H1 (cell line): Measurements from ENCODE around the gene CDC123. TPM values are rescaled to one million over a fixed set of nuclear protein-coding genes. Genes with fewer than 3 reads are reported as not detected.

Experiments
- ATF3 ChIP-seq: IDR thresholded peaks from 2 replicates; pipeline ENCODE4 v1.6.1; 2011; ENCODE audit warnings: low read depth, mild to moderate bottlenecking, low read length; ENCODE audit not compliant: insufficient read depth
- CHD2 ChIP-seq: IDR thresholded peaks from 2 replicates; pipeline ENCODE4 v1.6.1; 2012; ENCODE audit warnings: low read length, improper control_type of control experiment
- KDM4A ChIP-seq: IDR thresholded peaks from one replicate; pipeline ENCODE4 v1.7.1; 2012; ENCODE audit warnings: low read depth, mild to moderate bottlenecking, moderate library complexity, low read length, inconsistent platforms; ENCODE audit not compliant: severe bottlenecking
- RNF2 ChIP-seq: fragments of 200-900, 300-1000 bp; sonication (generic); IDR thresholded peaks from 2 replicates; pipeline ENCODE4 v1.7.1; 2016; ENCODE audit warnings: borderline replicate concordance, low read depth, mild to moderate bottlenecking, antibody characterized with exemption, low read length; ENCODE audit not compliant: poor library complexity, severe bottlenecking; ENCODE audit errors: missing control alignments
- TEAD4 ChIP-seq: IDR thresholded peaks from 2 replicates; pipeline ENCODE4 v1.6.1; 2012; ENCODE audit warnings: low read depth, low read length, inconsistent platforms, mixed read lengths
- polyA plus RNA-seq, 7 experiments: library from polyadenylated mRNA; depleted of rRNA in 3 of 7; stranded (reverse) in 5 of 7; unstranded in 2 of 7; fragments of >200 nt in 5 of 7; fragments of 200-250 nt in 2 of 7; gene quantifications; 1 replicate in 5 of 7; 2 replicates in 1 of 7; 4 replicates in 1 of 7; pipeline versions ENCODE4 v1.2.1 to v1.2.3, GENCODE V29; 2011 to 2013; ENCODE audit warnings: missing spikeins in 2 of 7, mixed read lengths in 2 of 7
- total RNA-seq: library from RNA; stranded (reverse); fragmentation: NEBNext Ultra II Directional; extraction: Animal tissue kit (Norgen Biotek cat#: 25700); gene quantifications from 2 replicates; pipeline ENCODE4 v1.2.1, GENCODE V29; 2021

CDC123 gene
- total and polyA plus RNA-seq, 2 of the 8 experiments (the other 6 are each of a cell fraction or from before 2014, with no cell fraction given), result 115 to 202 TPM

- TF ChIP-seq RNF2 (no peak), ATF3 (no peak), CHD2 (peak; percentile 87), KDM4A (peak; percentile 49), TEAD4 (0 out of 2 replicates have a peak, but pooled peaks have one; percentile 7)
- TF ChIP-seq, all 59 proteins: peak for 27
These were observed at the start of gene CDC123, which contains the start of gene NUDT5 (continued) for GRCh38 chr10:12195603-12196506.
